Measurements from ENCODE around the gene SERPING1.

- no peak for TF ChIP-seq POLR2A (IDR thresholded peaks at IDR 0.05; ENCODE audit: low read depth, low read length)
- TF ChIP-seq POU2F2 (IDR thresholded peaks at IDR 0.05; ENCODE audit: low read depth, low read length), result no peak
- TF ChIP-seq POLR2AphosphoS5 (IDR thresholded peaks at IDR 0.05; ENCODE audit: low read depth, low read length), result no peak
- no peak for TF ChIP-seq TAF1 (IDR thresholded peaks at IDR 0.05; ENCODE audit: low read depth, low read length)
- TF ChIP-seq SPI1 (IDR thresholded peaks at IDR 0.05; ENCODE audit: low read depth, low read length), result no peak
- TF ChIP-seq PAX5 (IDR thresholded peaks at IDR 0.05; ENCODE audit: insufficient read depth, low read length, severe bottlenecking), result no peak
Measured at GRCh38 chr11:57638811-57639320, 41.4 kb downstream of the SERPING1 start.
